TTC549 (cell line): ENCODE measurements around the gene BARHL1.

ENCODE experiments used
- FAIRE-seq: peaks from 2 replicates; lab custom pipeline; 2012; peaks lifted over from hg19 to GRCh38; lab: Jason Lieb, UNC

The BARHL1 gene

DNA sequence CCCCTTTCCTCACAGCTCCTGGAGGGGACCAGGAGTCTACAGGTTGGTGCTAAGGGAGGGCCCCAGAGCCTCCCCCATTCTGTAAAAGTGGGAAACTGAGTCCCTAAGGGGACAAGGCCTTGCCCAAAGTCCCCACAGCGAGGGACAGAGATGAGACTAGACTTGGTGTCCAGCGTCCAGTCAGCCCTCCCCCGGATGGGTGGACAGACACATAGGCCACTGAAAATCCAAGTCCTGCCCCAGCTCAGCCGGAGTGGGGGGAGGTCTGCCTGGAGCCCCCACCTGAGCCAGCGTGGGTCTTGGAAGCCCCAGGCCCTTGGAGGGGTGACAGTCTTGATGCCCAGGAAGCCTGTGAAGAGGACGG lies 5.2 kb downstream of the BARHL1 start:
- FAIRE-seq: no peak

DNA sequence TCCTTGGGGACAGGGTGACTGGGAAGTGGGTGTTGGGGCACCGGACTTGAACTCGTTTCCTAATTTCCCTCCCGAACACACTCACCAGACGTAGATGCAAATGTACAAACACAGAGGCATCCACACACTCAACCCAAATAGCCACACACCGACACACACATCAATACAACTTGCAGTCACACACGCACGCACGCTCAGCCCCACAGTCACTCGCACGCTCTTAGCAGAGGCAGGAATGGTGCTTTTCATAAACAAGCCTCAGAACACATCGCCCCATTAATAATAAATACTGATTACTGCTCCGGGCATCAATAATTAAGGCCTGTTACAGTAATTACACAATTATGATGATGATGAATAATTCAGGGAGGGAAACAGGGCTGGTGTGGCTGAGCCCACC lies 5.7 kb downstream of the BARHL1 start:
- no peak for FAIRE-seq

- no peak for FAIRE-seq
Observed at GRCh38 chr9:132588501-132589147, 6.2 kb downstream of the BARHL1 start.

GRCh38 chr9:132589148-132590036 lies 7.0 kb downstream of the BARHL1 start:
- FAIRE-seq: no peak

DNA sequence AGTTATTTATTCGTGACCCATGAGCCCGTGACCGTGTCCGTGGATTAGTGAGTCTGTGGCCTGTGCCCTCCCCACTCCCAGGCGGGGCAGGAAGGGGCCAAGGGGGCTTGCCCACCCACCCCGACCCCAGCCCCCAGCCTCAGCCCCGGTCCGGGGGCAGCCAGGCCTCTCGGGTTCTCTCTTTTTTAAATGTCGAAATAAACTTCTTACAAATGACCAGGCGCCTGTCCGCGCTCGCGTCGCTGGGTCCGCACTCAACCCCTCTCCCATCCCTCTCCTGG lies 7.6 kb downstream of the BARHL1 start:
- FAIRE-seq: no peak

- FAIRE-seq: no peak
Observed at GRCh38 chr9:132590318-132591182, 8.1 kb downstream of the BARHL1 start.

DNA sequence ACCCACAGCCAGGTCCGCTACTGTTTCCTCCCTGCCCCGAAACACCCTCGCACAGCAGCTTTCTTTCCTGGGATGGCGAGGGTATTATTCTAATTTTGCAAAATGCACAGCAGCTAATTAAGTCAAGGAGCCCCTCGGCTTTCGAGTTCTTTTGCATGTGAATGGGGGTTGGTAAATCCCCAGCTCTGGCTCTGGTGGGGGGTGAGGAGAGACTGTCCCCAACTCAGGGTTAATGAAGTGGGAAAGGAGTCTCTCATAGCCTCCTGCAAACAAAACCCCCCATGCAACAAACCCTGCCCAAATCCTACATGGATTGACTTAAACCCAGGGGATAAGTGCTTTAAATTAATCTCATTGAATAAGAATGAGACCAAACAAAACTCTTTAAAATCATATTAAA lies 8.8 kb downstream of the BARHL1 start:
- no peak for FAIRE-seq

GRCh38 chr9:132591751-132592314 lies 9.4 kb downstream of the BARHL1 start:
- FAIRE-seq: no peak

GRCh38 chr9:132592451-132592850 lies 10.0 kb downstream of the BARHL1 start:
- no peak for FAIRE-seq

GRCh38 chr9:132594412-132594811 lies 12.0 kb downstream of the BARHL1 start:
- no peak for FAIRE-seq

GRCh38 chr9:132595319-132595718 lies 12.9 kb downstream of the BARHL1 start:
- no peak for FAIRE-seq

GRCh38 chr9:132596200-132596599 lies 13.8 kb downstream of the BARHL1 start:
- FAIRE-seq: no peak

- FAIRE-seq: no peak
Observed at GRCh38 chr9:132597073-132597775, 14.8 kb downstream of the BARHL1 start.

DNA sequence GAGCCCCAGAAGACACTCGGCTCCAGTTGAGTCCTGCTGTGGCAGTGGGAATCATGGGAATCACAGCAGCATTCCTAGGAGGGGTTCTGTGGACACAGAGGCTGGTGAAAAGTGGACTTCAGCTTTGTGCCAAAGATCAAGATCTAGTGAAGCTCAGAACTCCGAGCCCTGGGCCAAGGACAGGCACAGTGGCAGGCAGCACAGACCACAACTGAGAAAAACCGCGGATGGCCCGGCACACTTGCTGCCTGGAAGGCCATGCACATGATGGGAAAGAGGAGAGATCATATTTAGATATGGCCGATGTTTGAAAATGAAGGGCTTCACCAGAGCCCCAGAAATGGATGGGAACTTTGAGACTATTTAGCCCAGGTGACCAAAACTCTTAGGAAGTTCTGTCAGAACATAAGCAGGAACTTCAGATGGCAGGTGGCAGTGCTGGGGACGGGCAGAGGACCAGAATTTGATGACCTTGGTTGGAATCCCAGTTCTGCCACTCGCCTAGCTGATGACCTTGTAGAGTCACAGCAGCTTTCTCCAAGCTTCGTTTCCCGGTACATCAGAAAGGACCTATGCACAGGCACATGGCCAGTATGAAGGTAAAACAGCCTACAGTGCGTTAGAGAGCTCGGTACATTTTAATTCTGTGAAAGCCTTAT lies 18.0 kb downstream of the BARHL1 start:
- no peak for FAIRE-seq

- FAIRE-seq: no peak
Observed at GRCh38 chr9:132602207-132602606, 19.8 kb downstream of the BARHL1 start.

- no peak for FAIRE-seq
Observed at GRCh38 chr9:132605387-132605786, 23.0 kb downstream of the BARHL1 start.

DNA sequence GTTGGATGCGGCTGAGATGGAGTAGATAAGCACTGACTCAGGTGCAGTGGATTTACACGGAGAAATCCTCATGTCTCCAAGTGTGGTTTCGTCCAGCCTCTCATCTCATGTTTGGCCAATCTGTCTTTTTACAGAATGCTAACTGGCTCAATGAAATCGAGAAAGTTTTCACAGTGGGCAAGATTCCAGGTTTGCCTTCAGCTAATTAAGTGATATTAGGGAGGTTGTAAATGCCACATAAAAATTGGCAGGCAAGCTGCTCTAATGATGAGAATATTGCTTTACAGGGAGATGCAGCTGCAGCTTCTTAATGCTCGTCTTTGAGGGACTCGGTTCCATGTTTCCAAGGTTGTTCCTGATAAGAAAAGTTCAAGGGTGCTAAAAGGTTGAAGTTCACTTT lies 23.7 kb downstream of the BARHL1 start:
- FAIRE-seq: no peak

- no peak for FAIRE-seq
Observed at GRCh38 chr9:132609184-132609583, 26.8 kb downstream of the BARHL1 start.

- no peak for FAIRE-seq
Observed at GRCh38 chr9:132609829-132610228, 27.4 kb downstream of the BARHL1 start.

- FAIRE-seq: no peak
Observed at GRCh38 chr9:132610661-132611060, 28.3 kb downstream of the BARHL1 start.

DNA sequence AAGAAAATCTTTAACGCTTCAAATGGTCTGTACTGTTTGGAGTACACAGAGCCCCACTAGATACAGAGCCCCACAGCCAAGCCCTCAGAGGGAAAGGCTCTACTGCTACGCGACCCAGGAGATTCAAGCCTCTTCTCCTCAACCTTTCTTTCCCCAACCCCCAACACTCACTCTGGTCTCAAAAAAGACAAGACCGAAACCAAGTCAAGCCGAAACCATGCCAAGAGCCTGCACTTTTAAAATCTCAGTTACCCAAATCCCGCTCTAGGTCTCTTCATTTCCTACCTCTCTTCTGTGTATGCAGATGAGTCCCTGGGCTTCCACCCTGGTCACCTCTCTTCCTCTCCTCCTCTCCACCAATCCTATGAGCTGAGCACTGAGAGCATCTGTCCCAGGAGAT lies 31.9 kb downstream of the BARHL1 start:
- FAIRE-seq: no peak

- FAIRE-seq: no peak
Observed at GRCh38 chr9:132615774-132616173, 33.4 kb downstream of the BARHL1 start.
